HCT116 (cell line): ENCODE results near the gene GPR78.

Experiments used
- CEBPB ChIP-seq: IDR thresholded peaks from 2 replicates; pipeline ENCODE4 v1.6.1; 2012; ENCODE audit warnings: low read depth
- ELF1 ChIP-seq: IDR thresholded peaks from 2 replicates; pipeline ENCODE4 v1.6.1; 2012; ENCODE audit warnings: low read depth, borderline replicate concordance
- EZH2 ChIP-seq: fragments of 200-600 bp; sonication (generic); IDR thresholded peaks from 2 replicates; pipeline ENCODE4 v1.6.1; 2017; ENCODE audit warnings: antibody characterized with exemption, mixed run types
- POLR2A ChIP-seq: IDR thresholded peaks from 2 replicates; pipeline ENCODE4 v1.7.0; 2011; ENCODE audit warnings: borderline replicate concordance; ENCODE audit not compliant: insufficient read depth, insufficient read length; ENCODE audit errors: extremely low read depth
- POLR2AphosphoS5 ChIP-seq: IDR thresholded peaks from 2 replicates; pipeline ENCODE4 v1.6.1; 2011; ENCODE audit warnings: mild to moderate bottlenecking, low read depth, low read length, moderate library complexity
- RAD21 ChIP-seq: IDR thresholded peaks from 2 replicates; pipeline ENCODE4 v1.6.1; 2012; ENCODE audit warnings: low read depth, mild to moderate bottlenecking
- REST ChIP-seq: IDR thresholded peaks from 2 replicates; pipeline ENCODE4 v1.6.1; 2012; ENCODE audit warnings: low read depth
- SP1 ChIP-seq: IDR thresholded peaks from 2 replicates; pipeline ENCODE4 v1.6.1; 2012; ENCODE audit warnings: low read depth
- TCF7L2 ChIP-seq: IDR thresholded peaks from 2 replicates; pipeline ENCODE4 v1.7.0; 2011; ENCODE audit warnings: borderline replicate concordance, inconsistent platforms; ENCODE audit not compliant: insufficient read depth, insufficient read length; ENCODE audit errors: extremely low read depth
- ZBTB33 ChIP-seq: IDR thresholded peaks from 2 replicates; pipeline ENCODE4 v1.6.1; 2011; ENCODE audit warnings: mild to moderate bottlenecking, low read length, moderate library complexity; ENCODE audit not compliant: insufficient replicate concordance; ENCODE audit errors: extremely low read depth
- ZFX ChIP-seq: fragments of 450-650 bp; IDR thresholded peaks from 2 replicates; pipeline ENCODE4 v1.6.1; 2017
- ZNF274 ChIP-seq: fragments of 200-500 bp; sonication (Bioruptor generic); IDR thresholded peaks from 2 replicates; pipeline ENCODE4 v1.6.1; 2014; ENCODE audit warnings: mild to moderate bottlenecking, low read depth, low read length, inconsistent platforms
- TF ChIP-seq, protein P1 (sequence below), 3 experiments: fragments of 200-600 bp in 1 of 3; sonication (generic) in 1 of 3; IDR thresholded peaks in 2 of 3; conservative IDR thresholded peaks in 1 of 3; 2 replicates each; pipeline ENCODE4 v1.5.1; 2012 to 2017; ENCODE audit warnings: low read depth in 2 of 3, low read length in 2 of 3, antibody characterized with exemption in 1 of 3, borderline replicate concordance in 1 of 3, control low read depth in 1 of 3, mild to moderate bottlenecking in 1 of 3, mixed read lengths in 1 of 3, mixed run types in 1 of 3, moderate library complexity in 1 of 3; ENCODE audit not compliant: insufficient read depth in 1 of 3

DNA sequence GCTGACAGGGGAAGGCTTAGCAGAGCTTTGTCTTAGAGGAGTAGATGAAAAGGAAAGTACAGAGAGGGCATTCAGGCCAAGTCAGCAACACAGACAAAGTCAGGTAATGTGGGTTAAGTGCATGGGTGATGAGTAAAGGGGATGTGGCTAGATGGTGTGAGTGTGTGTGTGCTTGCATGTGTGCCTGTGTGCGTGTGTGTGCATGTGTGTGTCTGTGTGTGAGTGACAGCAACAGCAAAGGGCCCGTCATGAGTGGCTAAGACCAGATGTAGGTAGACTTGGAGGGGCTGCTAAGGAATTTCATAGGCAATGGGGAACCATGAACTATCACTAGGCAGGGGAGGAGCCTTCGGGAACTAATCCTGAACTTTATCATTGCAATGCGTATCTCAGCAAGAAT, 2.2 kb upstream of the GPR78 start:
- TF ChIP-seq POLR2A (no peak), POLR2AphosphoS5 (no peak), CEBPB (no peak), SP1 (no peak), EZH2 (no peak), ZFX (no peak), ZBTB33 (no peak), TCF7L2 (no peak), ELF1 (no peak), RAD21 (no peak), ZNF274 (no peak), REST (no peak)
- TF ChIP-seq, protein P1, sequence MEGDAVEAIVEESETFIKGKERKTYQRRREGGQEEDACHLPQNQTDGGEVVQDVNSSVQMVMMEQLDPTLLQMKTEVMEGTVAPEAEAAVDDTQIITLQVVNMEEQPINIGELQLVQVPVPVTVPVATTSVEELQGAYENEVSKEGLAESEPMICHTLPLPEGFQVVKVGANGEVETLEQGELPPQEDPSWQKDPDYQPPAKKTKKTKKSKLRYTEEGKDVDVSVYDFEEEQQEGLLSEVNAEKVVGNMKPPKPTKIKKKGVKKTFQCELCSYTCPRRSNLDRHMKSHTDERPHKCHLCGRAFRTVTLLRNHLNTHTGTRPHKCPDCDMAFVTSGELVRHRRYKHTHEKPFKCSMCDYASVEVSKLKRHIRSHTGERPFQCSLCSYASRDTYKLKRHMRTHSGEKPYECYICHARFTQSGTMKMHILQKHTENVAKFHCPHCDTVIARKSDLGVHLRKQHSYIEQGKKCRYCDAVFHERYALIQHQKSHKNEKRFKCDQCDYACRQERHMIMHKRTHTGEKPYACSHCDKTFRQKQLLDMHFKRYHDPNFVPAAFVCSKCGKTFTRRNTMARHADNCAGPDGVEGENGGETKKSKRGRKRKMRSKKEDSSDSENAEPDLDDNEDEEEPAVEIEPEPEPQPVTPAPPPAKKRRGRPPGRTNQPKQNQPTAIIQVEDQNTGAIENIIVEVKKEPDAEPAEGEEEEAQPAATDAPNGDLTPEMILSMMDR (IDR thresholded peaks at IDR 0.05 in 2 of 3, conservative IDR thresholded peaks at IDR 0.05 in 1 of 3; ENCODE audit: borderline replicate concordance in 1 of 3, insufficient read depth in 1 of 3, low read depth in 2 of 3, low read length in 2 of 3) = no peak
